DLD1 (cell line): Measurements from ENCODE around the gene DRC3.

ENCODE experiments used
- in situ Hi-C: cut with HindIII; loops from 2 replicates; pipeline ENCODE4 v1.10.0; 2017; ENCODE audit warnings: low sequenced_read_pairs

Gene DRC3

DNA sequence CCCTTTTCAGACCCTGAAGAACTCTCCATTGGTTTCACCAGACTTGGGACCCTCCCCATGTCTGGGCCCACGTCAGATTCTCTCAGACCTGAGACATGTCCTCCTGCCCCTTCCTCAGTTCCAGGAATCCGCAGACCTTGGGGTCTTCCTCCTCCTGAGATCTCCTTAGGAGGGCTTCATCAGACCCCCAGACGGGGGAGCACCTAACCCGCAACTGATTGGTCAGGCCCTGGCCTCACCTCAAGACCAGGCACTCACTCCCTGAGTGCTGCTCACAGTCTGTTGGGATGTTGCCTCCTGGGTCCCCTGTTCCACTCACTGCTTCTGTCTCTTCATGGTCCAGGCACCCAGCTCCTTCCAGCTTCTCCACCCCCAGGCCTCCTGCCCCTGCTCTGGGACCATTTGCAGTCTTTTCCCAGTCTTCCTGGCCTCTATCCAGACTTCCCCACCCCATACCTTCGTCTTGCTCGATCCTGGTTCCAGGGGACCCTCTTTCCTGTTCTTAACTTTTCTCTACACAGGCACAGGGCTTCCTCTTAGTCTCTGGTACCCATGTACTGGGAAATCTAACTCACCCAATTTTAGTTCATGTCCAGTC lies 67.7 kb downstream of the DRC3 start:
- in situ Hi-C loops = no loop called here

DNA sequence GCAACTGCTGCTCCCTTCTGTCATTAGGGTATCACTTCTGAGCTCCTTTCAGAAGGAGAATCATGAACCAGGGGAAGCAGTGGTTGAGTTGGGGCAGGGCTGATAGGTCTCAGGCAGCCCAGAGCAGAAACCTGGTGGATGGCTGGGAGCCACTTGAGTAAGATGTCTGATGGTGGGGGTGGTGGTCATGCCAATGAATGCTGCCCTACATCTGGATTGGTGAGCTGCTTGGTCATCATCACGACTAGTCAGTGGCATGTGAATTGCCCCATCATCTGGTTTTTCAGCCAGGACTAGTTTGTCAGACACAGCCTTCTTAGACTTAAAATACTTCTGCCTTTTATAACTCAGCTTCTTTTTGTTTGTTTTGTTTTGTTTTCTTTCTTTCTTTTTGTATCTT lies 69.1 kb downstream of the DRC3 start:
- in situ Hi-C loops = no loop called here

DNA sequence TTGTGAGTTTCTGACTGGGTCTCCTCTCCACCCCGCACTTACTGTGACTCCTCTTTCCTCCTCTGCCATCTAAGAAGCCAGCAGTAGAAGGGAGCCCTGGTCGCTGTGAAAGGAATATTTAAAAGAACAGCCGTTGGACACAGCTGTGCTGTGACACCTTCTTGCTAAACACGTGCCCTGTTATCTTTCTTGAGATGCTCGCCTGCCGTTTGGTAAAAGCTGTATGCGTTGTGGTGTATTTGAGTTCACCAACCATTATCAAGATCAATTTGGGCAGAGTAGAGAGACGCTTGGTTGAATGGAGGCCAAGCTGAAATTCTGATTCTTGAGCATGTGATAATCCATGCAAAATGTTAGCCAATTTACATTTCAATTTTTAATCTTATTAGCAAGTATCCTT lies 70.3 kb downstream of the DRC3 start:
- in situ Hi-C loops = no loop called here

DNA sequence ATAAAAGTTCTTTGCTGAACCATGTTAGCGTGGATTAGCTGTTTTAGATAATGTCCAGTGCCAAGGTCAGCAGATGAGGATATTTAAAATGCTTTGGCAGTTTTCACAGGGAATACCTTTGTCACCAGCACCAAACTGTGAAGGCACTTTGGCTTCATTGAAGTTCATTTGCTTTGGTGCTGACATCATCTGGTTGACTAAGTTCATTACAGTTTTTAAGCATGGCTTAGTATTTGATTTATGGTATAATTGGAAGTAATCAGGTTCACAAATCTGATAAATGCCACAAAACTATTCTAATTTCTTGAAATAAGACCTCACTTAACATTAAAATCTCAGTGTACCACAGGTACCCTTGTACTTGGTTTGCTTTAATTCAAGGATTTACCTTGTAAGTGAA lies 70.8 kb downstream of the DRC3 start:
- in situ Hi-C loops = no loop called here

DNA sequence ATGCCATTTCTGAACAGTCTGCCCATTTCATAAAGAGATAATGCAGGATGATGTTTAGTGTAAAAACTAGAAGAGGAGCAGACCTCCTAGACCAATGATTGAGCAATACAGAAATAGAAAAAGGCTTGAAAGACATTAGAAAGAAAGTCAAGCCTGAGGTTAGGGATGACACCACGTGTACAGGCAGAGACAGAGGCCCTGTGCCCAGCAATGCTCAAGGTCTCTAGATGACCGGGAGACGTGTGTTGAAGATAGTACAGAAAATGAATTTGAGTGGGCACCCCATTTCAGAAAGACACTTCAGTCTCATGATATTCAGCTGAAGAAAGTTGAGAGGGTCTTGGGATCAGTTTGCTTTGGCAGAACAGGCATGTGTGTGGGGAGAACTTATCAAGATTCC lies 71.9 kb downstream of the DRC3 start:
- in situ Hi-C loops = no loop called here

DNA sequence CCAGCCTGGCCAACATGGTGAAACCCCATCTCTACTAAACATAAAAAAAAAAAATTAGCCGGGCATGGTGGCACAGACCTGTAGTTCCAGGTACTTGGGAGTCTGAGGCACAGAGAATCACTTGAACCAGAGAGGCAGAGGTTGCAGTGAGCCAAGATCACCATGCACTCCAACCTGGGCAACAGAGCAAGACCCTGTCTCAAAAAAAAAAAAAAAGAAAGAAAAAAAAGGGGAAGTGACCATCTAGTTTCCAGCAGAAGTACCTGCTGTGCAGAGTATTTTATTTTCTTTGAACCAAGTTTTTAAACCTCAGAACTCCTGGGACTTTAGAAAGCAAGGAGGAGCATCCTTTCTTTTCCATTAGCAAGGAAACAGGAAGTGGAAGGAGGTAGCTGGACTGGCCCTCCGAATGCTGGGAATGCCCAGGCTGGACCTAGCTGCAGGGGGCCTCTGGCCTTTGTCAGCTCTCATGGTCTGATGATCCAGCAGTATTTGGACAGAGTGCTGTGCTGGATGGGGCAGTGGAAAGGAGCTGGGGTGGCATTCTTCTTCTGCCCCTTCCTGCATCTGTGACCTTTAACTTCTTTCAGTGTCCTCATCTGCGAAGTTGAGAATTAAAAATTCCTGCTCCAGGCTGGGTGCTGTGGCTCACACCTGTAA lies 73.2 kb downstream of the DRC3 start:
- in situ Hi-C loops = no loop called here

DNA sequence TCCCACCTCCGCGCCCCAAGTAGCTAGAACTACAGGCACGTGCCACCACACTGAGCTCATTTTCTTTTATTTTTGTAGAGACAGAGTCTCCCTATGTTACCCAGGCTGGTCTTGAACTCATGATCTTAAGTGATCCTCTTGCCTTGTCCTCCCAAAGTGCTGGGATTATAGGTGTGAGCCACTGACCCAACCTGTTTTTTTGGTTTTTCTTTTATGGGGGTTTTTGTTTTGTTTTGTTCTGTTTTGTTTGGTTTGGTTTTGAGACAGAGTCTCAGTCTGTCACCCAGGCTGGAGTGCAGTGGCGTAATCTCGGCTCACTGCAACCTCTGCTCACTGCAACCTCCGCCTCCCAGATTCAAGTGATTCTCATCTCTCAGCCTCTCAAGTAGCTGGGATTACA lies 82.9 kb downstream of the DRC3 start:
- in situ Hi-C loops = no loop called here

DNA sequence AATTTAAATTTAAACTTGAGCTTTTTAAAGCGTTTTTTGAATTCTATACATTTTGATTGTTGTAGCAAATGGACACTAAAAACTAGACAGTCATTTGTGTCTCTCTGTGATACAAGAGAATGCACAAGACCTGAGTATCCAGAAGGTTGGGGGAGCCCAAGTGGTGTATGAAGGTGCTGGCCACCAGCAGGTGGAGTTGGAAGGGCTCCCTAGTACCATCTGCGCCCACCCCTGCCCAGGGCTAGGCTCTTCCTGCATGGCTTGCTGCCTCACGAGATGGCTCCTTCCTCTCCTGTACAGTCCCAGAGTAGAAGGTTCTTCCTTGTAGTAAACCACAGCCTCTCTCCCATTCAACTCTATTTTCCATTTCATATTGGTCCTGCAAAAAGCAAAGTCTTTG lies 83.6 kb downstream of the DRC3 start:
- in situ Hi-C loops = no loop called here

DNA sequence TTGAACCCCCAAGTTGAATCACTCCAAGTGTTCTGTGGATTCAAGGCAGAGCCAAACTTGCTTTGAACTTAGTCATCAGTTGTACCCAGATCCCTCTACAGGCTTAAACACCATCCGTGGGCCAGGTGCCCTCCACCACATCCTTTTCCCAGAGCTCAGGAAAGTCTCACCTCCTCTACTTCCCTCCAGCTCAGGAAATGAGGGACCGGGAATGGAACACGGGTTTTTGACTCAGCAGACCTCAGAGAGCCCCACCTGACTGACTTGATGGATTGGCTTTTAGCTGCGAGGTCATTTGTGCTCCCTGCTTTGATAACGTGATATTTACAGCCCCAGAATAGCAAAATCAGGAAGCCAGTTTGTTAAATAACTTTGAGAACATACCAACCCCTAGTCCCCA lies 86.6 kb downstream of the DRC3 start:
- in situ Hi-C loops = no loop called here

DNA sequence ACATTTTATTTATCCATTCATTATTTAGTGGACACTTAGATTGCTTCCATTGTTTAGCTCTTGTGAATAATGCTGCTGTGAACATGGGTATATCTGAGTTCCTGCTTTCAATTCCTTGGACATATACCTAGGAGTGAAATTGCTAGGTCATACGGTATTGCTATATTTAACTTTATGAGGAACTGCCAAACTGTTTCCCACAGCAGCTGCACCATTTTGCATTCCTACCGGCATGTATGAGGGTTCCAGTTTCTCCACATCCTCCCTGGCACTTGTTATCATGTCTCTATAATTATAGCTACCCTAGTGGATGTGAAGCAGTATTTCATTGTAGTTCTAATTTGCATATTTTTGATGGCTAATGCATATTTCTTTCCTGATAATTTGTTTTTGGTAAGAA lies 91.4 kb downstream of the DRC3 start:
- in situ Hi-C loops = no loop called here

DNA sequence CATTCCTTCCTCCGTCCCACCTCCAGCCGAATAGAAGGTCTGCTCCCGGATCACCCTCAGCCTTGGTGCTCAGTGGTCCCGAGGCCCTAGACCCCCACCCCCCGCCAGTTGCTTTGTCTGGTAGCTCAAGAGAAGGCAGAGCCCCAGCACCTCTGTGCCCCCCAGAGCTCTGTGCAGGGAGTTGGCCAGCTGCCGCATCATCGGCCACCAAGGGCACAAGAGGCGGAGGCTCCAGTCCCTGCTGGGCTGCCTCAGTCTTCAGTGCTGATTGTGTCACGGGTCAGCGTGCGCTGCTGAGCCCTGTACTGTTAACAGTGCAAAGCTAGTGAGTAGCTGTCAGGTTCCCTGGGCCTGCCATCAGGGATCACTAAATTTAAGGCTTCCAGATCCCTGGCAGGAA lies 92.9 kb downstream of the DRC3 start:
- in situ Hi-C loops = no loop called here
